Measurements from ENCODE around the gene SKOR1. TPM values are rescaled to one million over a fixed set of nuclear protein-coding genes. Genes with fewer than 3 reads are reported as not detected.

SKOR1 gene, protein sequence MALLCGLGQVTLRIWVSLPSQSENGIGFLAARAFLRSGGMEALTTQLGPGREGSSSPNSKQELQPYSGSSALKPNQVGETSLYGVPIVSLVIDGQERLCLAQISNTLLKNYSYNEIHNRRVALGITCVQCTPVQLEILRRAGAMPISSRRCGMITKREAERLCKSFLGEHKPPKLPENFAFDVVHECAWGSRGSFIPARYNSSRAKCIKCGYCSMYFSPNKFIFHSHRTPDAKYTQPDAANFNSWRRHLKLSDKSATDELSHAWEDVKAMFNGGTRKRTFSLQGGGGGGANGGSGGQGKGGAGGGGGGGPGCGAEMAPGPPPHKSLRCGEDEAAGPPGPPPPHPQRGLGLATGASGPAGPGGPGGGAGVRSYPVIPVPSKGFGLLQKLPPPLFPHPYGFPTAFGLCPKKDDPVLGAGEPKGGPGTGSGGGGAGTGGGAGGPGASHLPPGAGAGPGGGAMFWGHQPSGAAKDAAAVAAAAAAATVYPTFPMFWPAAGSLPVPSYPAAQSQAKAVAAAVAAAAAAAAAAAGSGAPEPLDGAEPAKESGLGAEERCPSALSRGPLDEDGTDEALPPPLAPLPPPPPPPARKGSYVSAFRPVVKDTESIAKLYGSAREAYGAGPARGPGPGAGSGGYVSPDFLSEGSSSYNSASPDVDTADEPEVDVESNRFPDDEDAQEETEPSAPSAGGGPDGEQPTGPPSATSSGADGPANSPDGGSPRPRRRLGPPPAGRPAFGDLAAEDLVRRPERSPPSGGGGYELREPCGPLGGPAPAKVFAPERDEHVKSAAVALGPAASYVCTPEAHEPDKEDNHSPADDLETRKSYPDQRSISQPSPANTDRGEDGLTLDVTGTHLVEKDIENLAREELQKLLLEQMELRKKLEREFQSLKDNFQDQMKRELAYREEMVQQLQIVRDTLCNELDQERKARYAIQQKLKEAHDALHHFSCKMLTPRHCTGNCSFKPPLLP
- total RNA-seq (ENCODE audit: low replicate concordance) = under 0.01 TPM in 1 of 2 replicates, not detected in the other

DNA sequence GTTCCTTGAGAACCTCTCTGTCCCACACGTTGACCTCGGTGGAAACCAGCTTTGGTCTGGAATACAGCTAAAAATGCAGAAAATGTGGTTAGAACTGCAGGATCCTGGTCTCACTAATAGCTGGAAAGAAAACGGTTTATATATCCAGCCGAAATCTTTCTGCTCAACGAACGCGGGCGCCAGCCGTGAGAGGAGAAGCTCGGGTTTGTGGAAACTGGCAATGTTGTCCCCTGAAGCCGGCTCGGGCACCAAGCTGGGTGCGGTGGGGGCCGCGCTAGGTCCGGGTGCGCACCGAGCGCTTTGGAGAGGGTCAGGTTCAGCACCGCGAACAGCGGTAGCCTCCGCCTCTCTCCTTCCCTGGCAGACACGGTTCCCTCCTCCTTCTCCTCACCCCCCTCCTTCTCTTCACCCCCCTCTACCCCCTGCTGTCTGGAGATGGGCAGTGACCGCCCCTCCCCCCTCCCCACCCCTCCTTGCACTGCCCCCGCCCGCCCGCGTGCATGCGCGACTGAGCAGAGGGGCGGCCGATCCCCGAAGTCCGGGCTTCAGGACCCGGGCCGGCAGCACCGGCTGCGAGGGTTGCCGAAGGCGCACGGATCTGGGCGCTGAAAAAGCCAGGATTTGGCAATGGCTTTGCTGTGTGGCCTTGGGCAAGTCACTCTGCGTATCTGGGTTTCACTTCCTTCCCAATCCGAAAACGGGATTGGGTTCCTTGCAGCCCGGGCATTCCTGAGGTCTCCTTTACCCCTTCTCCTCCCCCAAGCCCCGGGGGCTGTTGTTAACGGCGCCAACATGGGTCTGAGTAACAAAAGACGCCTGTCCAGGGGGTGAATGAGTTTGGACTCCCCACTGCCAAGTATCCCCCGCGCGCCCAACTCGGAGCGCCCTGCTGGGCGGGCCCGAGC, at the start of gene SKOR1:
TSS of gene SKOR1 (plus strand) at position 534 of the 905 bp plus-strand sequence. CDS start at position 628, 94 bp downstream.

DNA sequence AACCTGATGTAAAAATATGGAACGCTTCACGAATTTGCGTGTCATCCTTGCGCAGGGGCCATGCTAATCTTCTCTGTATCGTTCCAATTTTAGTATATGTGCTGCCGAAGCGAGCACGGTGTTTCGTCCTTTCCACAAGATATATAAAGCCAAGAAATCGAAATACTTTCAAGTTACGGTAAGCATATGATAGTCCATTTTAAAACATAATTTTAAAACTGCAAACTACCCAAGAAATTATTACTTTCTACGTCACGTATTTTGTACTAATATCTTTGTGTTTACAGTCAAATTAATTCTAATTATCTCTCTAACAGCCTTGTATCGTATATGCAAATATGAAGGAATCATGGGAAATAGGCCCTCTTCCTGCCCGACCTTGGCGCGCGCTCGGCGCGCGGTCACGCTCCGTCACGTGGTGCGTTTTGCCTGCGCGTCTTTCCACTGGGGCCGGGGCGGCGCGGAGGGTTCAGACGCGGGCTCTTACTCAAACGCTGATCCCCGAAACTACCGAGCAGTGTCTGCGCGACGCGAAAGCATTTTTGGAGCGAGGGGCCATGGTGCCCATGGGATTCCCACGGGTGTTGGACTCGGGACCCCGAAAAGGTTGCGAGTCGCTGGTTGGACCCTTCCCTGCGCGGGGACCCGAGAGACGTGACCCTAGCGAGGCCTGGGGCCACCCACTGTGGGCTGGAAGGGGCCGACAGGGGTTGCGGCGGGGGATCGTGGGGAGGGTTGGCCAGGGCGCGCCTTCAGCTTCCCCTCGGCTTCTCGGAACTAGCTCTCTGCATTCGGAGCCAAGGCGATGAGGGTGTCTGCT, 14.8 kb downstream of the SKOR1 start, which contains the start of gene RNU6-1:
TSS of gene RNU6-1 (minus strand) at position 117 of the 820 bp plus-strand sequence.

Other genes with a start within 250 kb of the SKOR1 start
- gene RNU6-1, start 14.5 kb downstream of the SKOR1 start, total RNA-seq (ENCODE audit: low replicate concordance) = not detected in 2 replicates
- gene PIAS1, start 228.8 kb downstream of the SKOR1 start, total RNA-seq (ENCODE audit: low replicate concordance) = 2.6 and 6.3 TPM in 2 replicates

All from smooth muscle cell of the coronary artery (primary cell).